ENCODE data around the gene MB21D2.

The MB21D2 gene

GRCh38 chr3:192914848-192915247 is 2.8 kb downstream of the MB21D2 start:
- DNase-seq (ENCODE audit: low read depth in 1 of 2, low spot score in 1 of 2), result no peak
- Histone ChIP-seq H3K27me3 (ENCODE audit: insufficient read depth, poor library complexity, severe bottlenecking) (peaks cover 42% of the 10 kb centered on the region), H3K27ac (replicated peaks) (no peak overlapping the region), H3K4me3 (replicated peaks; ENCODE audit: insufficient read depth, low read length) (no peak overlapping the region)
- TF ChIP-seq CTCF (IDR thresholded peaks at IDR 0.05; ENCODE audit: insufficient read depth, low read length) (no peak), REST (IDR thresholded peaks at IDR 0.05; ENCODE audit: insufficient replicate concordance, low read depth) (no peak), POLR2AphosphoS5 (IDR thresholded peaks at IDR 0.05; ENCODE audit: low read depth) (no peak), GABPA (IDR thresholded peaks at IDR 0.05; ENCODE audit: low read depth) (no peak), SPI1 (IDR thresholded peaks at IDR 0.05; ENCODE audit: borderline replicate concordance, low read depth) (no peak)

GRCh38 chr3:192913540-192913939 is 4.1 kb downstream of the MB21D2 start:
- Histone ChIP-seq H3K27ac (replicated peaks) (no peak overlapping the region), H3K4me3 (replicated peaks; ENCODE audit: insufficient read depth, low read length) (no peak overlapping the region), H3K27me3 (ENCODE audit: insufficient read depth, poor library complexity, severe bottlenecking) (peaks cover 33% of the 10 kb centered on the region)
- TF ChIP-seq GABPA (IDR thresholded peaks at IDR 0.05; ENCODE audit: low read depth) (no peak), POLR2AphosphoS5 (IDR thresholded peaks at IDR 0.05; ENCODE audit: low read depth) (no peak), SPI1 (IDR thresholded peaks at IDR 0.05; ENCODE audit: borderline replicate concordance, low read depth) (no peak), CTCF (IDR thresholded peaks at IDR 0.05; ENCODE audit: insufficient read depth, low read length) (no peak), REST (IDR thresholded peaks at IDR 0.05; ENCODE audit: insufficient replicate concordance, low read depth) (no peak)
- DNase-seq (ENCODE audit: low read depth in 1 of 2, low spot score in 1 of 2), result no peak

GRCh38 chr3:192911293-192911692 is 6.4 kb downstream of the MB21D2 start:
- Histone ChIP-seq H3K4me3 (replicated peaks; ENCODE audit: insufficient read depth, low read length) (no peak overlapping the region), H3K27me3 (ENCODE audit: insufficient read depth, poor library complexity, severe bottlenecking) (peaks cover 19% of the 10 kb centered on the region), H3K27ac (replicated peaks) (no peak overlapping the region)
- no peak for DNase-seq (ENCODE audit: low read depth in 1 of 2, low spot score in 1 of 2)
- TF ChIP-seq POLR2AphosphoS5 (IDR thresholded peaks at IDR 0.05; ENCODE audit: low read depth) (no peak), GABPA (IDR thresholded peaks at IDR 0.05; ENCODE audit: low read depth) (no peak), SPI1 (IDR thresholded peaks at IDR 0.05; ENCODE audit: borderline replicate concordance, low read depth) (no peak), CTCF (IDR thresholded peaks at IDR 0.05; ENCODE audit: insufficient read depth, low read length) (no peak), REST (IDR thresholded peaks at IDR 0.05; ENCODE audit: insufficient replicate concordance, low read depth) (no peak)
